MM.1S (cell line): ENCODE results near the gene PAXX.

ENCODE experiments used
- DNase-seq: peaks from one replicate; pipeline ENCODE4 v3.0.0-alpha.2; 2015
- H2AFZ ChIP-seq: fragments of 300-600 bp; sonication (generic); 2 replicates; pipeline ENCODE4 v1.6.0; 2016; ENCODE audit warnings: antibody characterized with exemption, low read length
- H3F3A ChIP-seq: fragments of 300-600 bp; sonication (generic); 2 replicates; pipeline ENCODE4 v1.6.1; 2016; ENCODE audit warnings: mild to moderate bottlenecking, antibody characterized with exemption, low read length, moderate library complexity, mixed read lengths; ENCODE audit not compliant: insufficient read depth
- H3K27ac ChIP-seq: fragments of 300-600 bp; sonication (generic); 2 replicates; pipeline ENCODE4 v1.5.1; 2016; ENCODE audit warnings: mild to moderate bottlenecking, low read length
- H3K27me3 ChIP-seq: fragments of 300-600 bp; sonication (generic); replicated peaks from 2 replicates; pipeline ENCODE4 v1.6.0; 2016; ENCODE audit warnings: low read length; ENCODE audit not compliant: insufficient read depth
- H3K36me3 ChIP-seq: fragments of 300-600 bp; sonication (generic); replicated peaks from 2 replicates; pipeline ENCODE4 v1.6.1; 2016; ENCODE audit warnings: mild to moderate bottlenecking, low read length, mixed read lengths; ENCODE audit not compliant: insufficient read depth
- H3K4me1 ChIP-seq: fragments of 300-600 bp; sonication (generic); 2 replicates; pipeline ENCODE4 v1.6.1; 2016; ENCODE audit warnings: low read length, mixed read lengths
- H3K4me2 ChIP-seq: fragments of 300-600 bp; sonication (generic); 2 replicates; pipeline ENCODE4 v1.6.0; 2016; ENCODE audit warnings: low read depth, low read length
- H3K4me3 ChIP-seq: fragments of 300-600 bp; sonication (generic); 2 replicates; pipeline ENCODE4 v1.5.1; 2016; ENCODE audit warnings: low read length, mixed read lengths
- H3K79me2 ChIP-seq: fragments of 300-600 bp; sonication (generic); 2 replicates; pipeline ENCODE4 v1.6.1; 2016; ENCODE audit warnings: mixed run types, low read length, mixed read lengths
- H3K9ac ChIP-seq: fragments of 300-600 bp; sonication (generic); 2 replicates; pipeline ENCODE4 v1.6.1; 2016; ENCODE audit warnings: low read length, mixed read lengths
- H3K9me2 ChIP-seq: fragments of 300-600 bp; sonication (generic); replicated peaks from 2 replicates; pipeline ENCODE4 v1.6.1; 2016; ENCODE audit warnings: mild to moderate bottlenecking, low read length, mixed read lengths; ENCODE audit not compliant: insufficient read depth
- H3K9me3 ChIP-seq: fragments of 300-600 bp; sonication (generic); replicated peaks from 2 replicates; pipeline ENCODE4 v1.6.1; 2016; ENCODE audit warnings: mild to moderate bottlenecking, low read length, mixed read lengths; ENCODE audit not compliant: insufficient read depth
- H4K20me1 ChIP-seq: fragments of 300-600 bp; sonication (generic); 2 replicates; pipeline ENCODE4 v1.6.1; 2016; ENCODE audit warnings: mild to moderate bottlenecking, low read length, moderate library complexity, mixed read lengths; ENCODE audit not compliant: insufficient read depth
- EZH2 ChIP-seq: fragments of 300-600 bp; sonication (generic); optimal IDR thresholded peaks from 2 replicates; pipeline ENCODE3; 2017; ENCODE audit warnings: low read depth, mild to moderate bottlenecking, antibody characterized with exemption, low read length, mixed read lengths
- EZH2phosphoT487 ChIP-seq: fragments of 300-600 bp; sonication (generic); IDR thresholded peaks from 2 replicates; pipeline ENCODE4 v1.6.1; 2018; ENCODE audit warnings: antibody characterized with exemption, low read length
- TF ChIP-seq, protein P1 (sequence below): fragments of 300-600 bp; sonication (generic); IDR thresholded peaks from 2 replicates; pipeline ENCODE4 v1.5.1; 2016; ENCODE audit warnings: antibody characterized with exemption, low read length, mixed read lengths

Gene PAXX

DNA sequence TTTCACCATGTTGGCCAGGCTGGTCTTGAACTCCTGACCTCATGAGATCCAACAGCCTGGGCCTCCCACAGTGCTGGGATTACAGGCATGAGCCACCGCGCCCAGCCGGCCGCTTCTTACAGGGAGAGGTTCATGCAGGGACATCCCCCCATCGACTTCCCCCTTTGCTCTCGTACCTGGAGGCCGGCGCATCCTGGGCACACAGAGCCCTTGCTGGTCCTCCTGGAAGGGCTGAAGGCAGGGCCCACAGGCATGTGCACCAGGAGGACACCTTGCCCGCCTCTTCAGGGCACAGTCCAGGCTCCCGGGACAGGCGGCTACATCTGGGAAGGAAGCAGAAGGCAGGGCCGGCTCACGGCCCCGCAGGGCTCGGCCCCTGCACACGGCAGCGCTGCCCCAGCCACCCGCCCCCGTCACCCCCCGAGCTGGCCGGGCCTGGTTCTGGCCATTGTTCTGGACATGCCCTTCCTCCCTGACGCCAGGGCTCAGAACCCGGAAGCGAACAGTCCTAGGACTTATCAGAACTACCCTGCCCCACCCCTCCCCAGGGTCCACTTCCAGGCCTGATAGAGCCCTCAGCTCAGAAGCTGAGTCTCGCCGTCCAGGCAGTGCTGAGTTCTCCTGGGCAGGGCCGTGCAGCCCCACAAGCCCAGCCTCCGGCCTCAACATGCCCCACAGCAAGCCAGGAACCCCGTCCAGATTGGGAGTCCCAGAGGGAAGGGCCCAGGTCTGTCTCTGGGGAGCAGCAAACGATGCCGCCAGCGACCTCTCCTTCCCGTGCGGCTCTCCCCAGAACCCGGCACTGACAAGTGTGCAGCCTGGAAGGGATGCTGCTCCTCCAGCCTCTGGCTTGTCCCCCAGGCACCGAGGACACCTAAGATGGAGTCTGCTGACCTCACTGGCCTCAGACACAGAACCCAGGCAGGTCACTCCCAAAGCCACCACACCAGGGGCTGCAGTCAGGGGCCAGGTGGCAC, 50.8 kb downstream of the PAXX start:
- H3K36me3 ChIP-seq, result no peaks in the 10 kb centered on the region
- H4K20me1 ChIP-seq, result no peaks in the 10 kb centered on the region
- H3K27ac ChIP-seq, result no peak overlapping the region
- no peaks in the 10 kb centered on the region for H3K9me3 ChIP-seq
- H3K9ac ChIP-seq, result no peak overlapping the region
- H3K4me3 ChIP-seq, result no peak overlapping the region
- H3K9me2 ChIP-seq, result no peaks in the 10 kb centered on the region
- no peaks in the 10 kb centered on the region for H3K79me2 ChIP-seq
- H3F3A ChIP-seq, result no peaks in the 10 kb centered on the region
- DNase-seq, result no peak
- H2AFZ ChIP-seq, result no peak overlapping the region
- no peaks in the 10 kb centered on the region for H3K4me1 ChIP-seq
- TF ChIP-seq EZH2 (no peak), EZH2phosphoT487 (no peak)
- TF ChIP-seq, protein P1, sequence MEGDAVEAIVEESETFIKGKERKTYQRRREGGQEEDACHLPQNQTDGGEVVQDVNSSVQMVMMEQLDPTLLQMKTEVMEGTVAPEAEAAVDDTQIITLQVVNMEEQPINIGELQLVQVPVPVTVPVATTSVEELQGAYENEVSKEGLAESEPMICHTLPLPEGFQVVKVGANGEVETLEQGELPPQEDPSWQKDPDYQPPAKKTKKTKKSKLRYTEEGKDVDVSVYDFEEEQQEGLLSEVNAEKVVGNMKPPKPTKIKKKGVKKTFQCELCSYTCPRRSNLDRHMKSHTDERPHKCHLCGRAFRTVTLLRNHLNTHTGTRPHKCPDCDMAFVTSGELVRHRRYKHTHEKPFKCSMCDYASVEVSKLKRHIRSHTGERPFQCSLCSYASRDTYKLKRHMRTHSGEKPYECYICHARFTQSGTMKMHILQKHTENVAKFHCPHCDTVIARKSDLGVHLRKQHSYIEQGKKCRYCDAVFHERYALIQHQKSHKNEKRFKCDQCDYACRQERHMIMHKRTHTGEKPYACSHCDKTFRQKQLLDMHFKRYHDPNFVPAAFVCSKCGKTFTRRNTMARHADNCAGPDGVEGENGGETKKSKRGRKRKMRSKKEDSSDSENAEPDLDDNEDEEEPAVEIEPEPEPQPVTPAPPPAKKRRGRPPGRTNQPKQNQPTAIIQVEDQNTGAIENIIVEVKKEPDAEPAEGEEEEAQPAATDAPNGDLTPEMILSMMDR, result no peak
- H3K4me2 ChIP-seq, result no peak overlapping the region
- H3K27me3 ChIP-seq, result peaks cover 86% of the 10 kb centered on the region
